OCI-LY3 (cell line): ENCODE results near the gene FOXN1.

Source experiments
- H2AFZ ChIP-seq: fragments of 200-600, 300-600 bp; shearing (Covaris generic); 2 replicates; pipeline ENCODE4 v1.6.0; 2014; ENCODE audit warnings: antibody characterized with exemption, low read depth, low read length
- H3K27ac ChIP-seq: fragments of 200-600, 300-600 bp; sonication (generic); 2 replicates; pipeline ENCODE4 v1.5.1; 2014; ENCODE audit warnings: mild to moderate bottlenecking, low read length, moderate library complexity, mixed read lengths
- H3K27me3 ChIP-seq: fragments of 200-600, 300-600 bp; sonication (generic); 2 replicates; pipeline ENCODE4 v1.6.1; 2014; ENCODE audit warnings: low read depth, low read length, mixed read lengths
- H3K36me3 ChIP-seq: fragments of 200-600, 300-600 bp; sonication (generic); replicated peaks from 2 replicates; pipeline ENCODE3; 2014; ENCODE audit warnings: low read depth, low read length, mixed read lengths
- H3K4me1 ChIP-seq: fragments of 300-600, 200-600 bp; sonication (generic); 2 replicates; pipeline ENCODE4 v1.6.1; 2014; ENCODE audit warnings: low read length, mixed read lengths
- H3K4me2 ChIP-seq: fragments of 200-600, 300-600 bp; sonication (generic); 2 replicates; pipeline ENCODE4 v1.6.1; 2014; ENCODE audit warnings: low read length, mixed read lengths
- H3K4me3 ChIP-seq: fragments of 300-600, 200-600 bp; sonication (generic); 2 replicates; pipeline ENCODE4 v1.5.1; 2014; ENCODE audit warnings: antibody characterized with exemption, mild to moderate bottlenecking, low read length, moderate library complexity
- H3K79me2 ChIP-seq: fragments of 300-600, 200-600 bp; shearing (Covaris generic); 2 replicates; pipeline ENCODE4 v1.6.1; 2014; ENCODE audit warnings: mild to moderate bottlenecking, low read length, mixed read lengths
- H3K9ac ChIP-seq: fragments of 300-600, 200-600 bp; shearing (Covaris generic); 2 replicates; pipeline ENCODE4 v1.6.0; 2014; ENCODE audit warnings: mild to moderate bottlenecking, low read length, moderate library complexity
- H3K9me3 ChIP-seq: fragments of 200-600, 300-600 bp; shearing (Covaris generic); 2 replicates; pipeline ENCODE4 v1.6.1; 2014; ENCODE audit warnings: low read length, mixed read lengths; ENCODE audit not compliant: insufficient read depth
- H4K20me1 ChIP-seq: fragments of 200-600, 300-600 bp; sonication (generic); 2 replicates; pipeline ENCODE4 v1.6.1; 2016; ENCODE audit warnings: low read length, mixed read lengths; ENCODE audit not compliant: insufficient read depth
- CTCF ChIP-seq: fragments of 200-600, 300-600 bp; sonication (generic); IDR thresholded peaks from 2 replicates; pipeline ENCODE4 v1.5.1; 2014; ENCODE audit warnings: antibody characterized with exemption, low read length, low read depth
- EZH2phosphoT487 ChIP-seq: fragments of 200-600 bp; shearing (Covaris generic); IDR thresholded peaks from 2 replicates; pipeline ENCODE4 v1.6.1; 2018; ENCODE audit warnings: antibody characterized with exemption, mixed run types, low read depth

FOXN1 gene

GRCh38 chr17:28468781-28469180 lies 37.4 kb upstream of the FOXN1 start:
- no peaks in the 10 kb centered on the region for H3K79me2 ChIP-seq
- H3K4me2 ChIP-seq: peak overlapping the region; percentile 63
- peaks cover 7% of the 10 kb centered on the region; the same call in 1 of the 2 replicates for H3K27me3 ChIP-seq
- H3K9ac ChIP-seq: no peak overlapping the region
- no peaks in the 10 kb centered on the region for H3K9me3 ChIP-seq
- TF ChIP-seq EZH2phosphoT487 (no peak), CTCF (no peak)
- H4K20me1 ChIP-seq: no peaks in the 10 kb centered on the region
- 0 out of 2 replicates have a peak overlapping the region, but pooled peaks have one; percentile 9 for H3K27ac ChIP-seq
- H2AFZ ChIP-seq: no peak overlapping the region
- H3K36me3 ChIP-seq: no peaks in the 10 kb centered on the region
- H3K4me1 ChIP-seq: peaks cover 29% of the 10 kb centered on the region
- H3K4me3 ChIP-seq: peak overlapping the region; percentile 7; the same call in 1 of the 2 replicates

- Histone ChIP-seq H3K4me2 (peak overlapping the region; percentile 63), H3K27ac (no peak overlapping the region), H3K27me3 (peaks cover 7% of the 10 kb centered on the region; the same call in 1 of the 2 replicates)
Observed at GRCh38 chr17:28469376-28469775, 36.8 kb upstream of the FOXN1 start.

GRCh38 chr17:28470266-28470913 lies 35.8 kb upstream of the FOXN1 start:
- H3K27me3 ChIP-seq: peaks cover 7% of the 10 kb centered on the region; the same call in 1 of the 2 replicates
- TF ChIP-seq CTCF (no peak), EZH2phosphoT487 (no peak)
- H3K9ac ChIP-seq: no peak overlapping the region
- H3K79me2 ChIP-seq: no peaks in the 10 kb centered on the region
- no peak overlapping the region for H2AFZ ChIP-seq
- H4K20me1 ChIP-seq: no peaks in the 10 kb centered on the region
- H3K4me2 ChIP-seq: no peak overlapping the region
- H3K9me3 ChIP-seq: no peaks in the 10 kb centered on the region
- H3K4me1 ChIP-seq: peaks cover 29% of the 10 kb centered on the region
- H3K4me3 ChIP-seq: no peak overlapping the region
- no peaks in the 10 kb centered on the region for H3K36me3 ChIP-seq
- H3K27ac ChIP-seq: no peak overlapping the region

More at GRCh38 chr17:28469376-28469775, 36.8 kb upstream of the FOXN1 start:
- Histone ChIP-seq H3K36me3 (no peaks in the 10 kb centered on the region), H3K4me3 (0 out of 2 replicates have a peak overlapping the region, but pooled peaks have one; percentile 7), H2AFZ (no peak overlapping the region), H4K20me1 (no peaks in the 10 kb centered on the region), H3K4me1 (peaks cover 29% of the 10 kb centered on the region), H3K79me2 (no peaks in the 10 kb centered on the region), H3K9ac (no peak overlapping the region), H3K9me3 (no peaks in the 10 kb centered on the region)
- TF ChIP-seq CTCF (no peak), EZH2phosphoT487 (no peak)

- Histone ChIP-seq H3K36me3 (no peaks in the 10 kb centered on the region), H3K79me2 (no peaks in the 10 kb centered on the region), H3K27ac (no peak overlapping the region)
Observed at GRCh38 chr17:28470914-28471366, 35.2 kb upstream of the FOXN1 start.

More at GRCh38 chr17:28470914-28471366, 35.2 kb upstream of the FOXN1 start:
- no peak overlapping the region for H3K9ac ChIP-seq
- H3K4me3 ChIP-seq: no peak overlapping the region
- no peak for TF ChIP-seq CTCF
- H3K27me3 ChIP-seq: peaks cover 7% of the 10 kb centered on the region; the same call in 1 of the 2 replicates
- no peaks in the 10 kb centered on the region for H3K9me3 ChIP-seq
- H3K4me1 ChIP-seq: peaks cover 29% of the 10 kb centered on the region
- no peaks in the 10 kb centered on the region for H4K20me1 ChIP-seq
- H2AFZ ChIP-seq: no peak overlapping the region
- H3K4me2 ChIP-seq: no peak overlapping the region
